DND-41 (cell line): ENCODE data around the gene KCNS3.

Experiments used
- ATAC-seq: fragments of 200-7000 bp; cut with Tn5 transposase; 3 replicates; pipeline ENCODE4 v1.9.1; 2021; ENCODE audit warnings: low read depth; ENCODE audit not compliant: insufficient read depth
- DNase-seq: peaks from one replicate; pipeline ENCODE4 v3.0.0-alpha.2; 2020
- H2AFZ ChIP-seq: 2 replicates; pipeline ENCODE4 v1.6.0; 2012; ENCODE audit warnings: low read depth, low read length
- H3K27ac ChIP-seq: 2 replicates; pipeline ENCODE4 v1.5.1; 2012; ENCODE audit warnings: low read length, inconsistent platforms
- H3K27me3 ChIP-seq: fragments of 200-600 bp; sonication (generic); 2 replicates; pipeline ENCODE4 v1.6.0; 2012; ENCODE audit warnings: low read length, mild to moderate bottlenecking, inconsistent platforms; ENCODE audit not compliant: insufficient read depth, poor library complexity
- H3K36me3 ChIP-seq: 2 replicates; pipeline ENCODE4 v1.5.1; 2012; ENCODE audit warnings: low read length, inconsistent platforms; ENCODE audit not compliant: insufficient read depth
- H3K4me1 ChIP-seq: 2 replicates; pipeline ENCODE4 v1.5.1; 2012; ENCODE audit warnings: mild to moderate bottlenecking, low read length; ENCODE audit not compliant: insufficient read depth
- H3K4me2 ChIP-seq: 2 replicates; pipeline ENCODE4 v1.6.0; 2012; ENCODE audit warnings: mild to moderate bottlenecking, moderate library complexity, low read length, inconsistent platforms; ENCODE audit not compliant: insufficient read depth
- H3K4me3 ChIP-seq, 2 experiments: fragments of 200-600 bp in 1 of 2; shearing (Covaris generic) in 1 of 2; 2 replicates each; pipeline ENCODE4 v1.5.1; 2012 to 2016; ENCODE audit warnings: inconsistent platforms in 2 of 2, low read length in 2 of 2, mild to moderate bottlenecking in 2 of 2, low read depth in 1 of 2, moderate library complexity in 1 of 2
- H3K79me2 ChIP-seq: 2 replicates; pipeline ENCODE4 v1.6.0; 2012; ENCODE audit warnings: low read length, inconsistent platforms; ENCODE audit not compliant: insufficient read depth
- H3K9ac ChIP-seq: 2 replicates; pipeline ENCODE4 v1.6.0; 2012; ENCODE audit warnings: low read depth, mild to moderate bottlenecking, inconsistent platforms, low read length, moderate library complexity
- H3K9me3 ChIP-seq: 2 replicates; pipeline ENCODE4 v1.5.1; 2012; ENCODE audit warnings: low read length, moderate library complexity, mild to moderate bottlenecking, inconsistent platforms; ENCODE audit not compliant: insufficient read depth, severe bottlenecking
- H4K20me1 ChIP-seq: 2 replicates; pipeline ENCODE4 v1.6.0; 2012; ENCODE audit warnings: low read length; ENCODE audit not compliant: insufficient read depth
- EZH2 ChIP-seq: IDR thresholded peaks from 3 replicates; pipeline ENCODE4 v1.6.1; 2012; ENCODE audit warnings: borderline replicate concordance, low read depth, mild to moderate bottlenecking, moderate library complexity, low read length, inconsistent platforms; ENCODE audit not compliant: severe bottlenecking
- TF ChIP-seq, protein P1 (sequence below): IDR thresholded peaks from 2 replicates; pipeline ENCODE4 v1.5.1; 2012; ENCODE audit warnings: borderline replicate concordance, low read length, moderate library complexity, mild to moderate bottlenecking; ENCODE audit not compliant: poor library complexity, severe bottlenecking; ENCODE audit errors: extremely low read depth

The KCNS3 gene

DNA sequence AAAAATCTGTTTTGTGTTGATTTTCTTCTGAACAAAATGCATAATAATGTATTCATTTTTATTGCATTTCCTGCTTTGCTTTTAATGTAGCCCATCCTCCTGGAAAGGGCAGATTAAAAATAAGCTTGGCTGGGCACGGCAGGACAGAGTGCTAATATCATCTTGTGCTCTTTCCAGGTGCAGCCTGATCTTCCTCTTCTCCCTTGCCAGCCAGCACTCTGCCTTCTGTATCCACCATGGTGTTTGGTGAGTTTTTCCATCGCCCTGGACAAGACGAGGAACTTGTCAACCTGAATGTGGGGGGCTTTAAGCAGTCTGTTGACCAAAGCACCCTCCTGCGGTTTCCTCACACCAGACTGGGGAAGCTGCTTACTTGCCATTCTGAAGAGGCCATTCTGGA, 52.3 kb downstream of the KCNS3 start:
- Histone ChIP-seq H3K79me2 (no peaks in the 10 kb centered on the region), H3K4me3 (no peak overlapping the region), H3K4me1 (no peaks in the 10 kb centered on the region), H3K27ac (no peak overlapping the region), H3K27me3 (no peaks in the 10 kb centered on the region), H3K36me3 (no peaks in the 10 kb centered on the region), H3K9ac (no peak overlapping the region), H2AFZ (no peak overlapping the region), H3K9me3 (peaks cover 4% of the 10 kb centered on the region), H4K20me1 (no peaks in the 10 kb centered on the region), H3K4me2 (no peak overlapping the region)
- ATAC-seq, result no peak
- TF ChIP-seq EZH2, result no peak
- TF ChIP-seq, protein P1, sequence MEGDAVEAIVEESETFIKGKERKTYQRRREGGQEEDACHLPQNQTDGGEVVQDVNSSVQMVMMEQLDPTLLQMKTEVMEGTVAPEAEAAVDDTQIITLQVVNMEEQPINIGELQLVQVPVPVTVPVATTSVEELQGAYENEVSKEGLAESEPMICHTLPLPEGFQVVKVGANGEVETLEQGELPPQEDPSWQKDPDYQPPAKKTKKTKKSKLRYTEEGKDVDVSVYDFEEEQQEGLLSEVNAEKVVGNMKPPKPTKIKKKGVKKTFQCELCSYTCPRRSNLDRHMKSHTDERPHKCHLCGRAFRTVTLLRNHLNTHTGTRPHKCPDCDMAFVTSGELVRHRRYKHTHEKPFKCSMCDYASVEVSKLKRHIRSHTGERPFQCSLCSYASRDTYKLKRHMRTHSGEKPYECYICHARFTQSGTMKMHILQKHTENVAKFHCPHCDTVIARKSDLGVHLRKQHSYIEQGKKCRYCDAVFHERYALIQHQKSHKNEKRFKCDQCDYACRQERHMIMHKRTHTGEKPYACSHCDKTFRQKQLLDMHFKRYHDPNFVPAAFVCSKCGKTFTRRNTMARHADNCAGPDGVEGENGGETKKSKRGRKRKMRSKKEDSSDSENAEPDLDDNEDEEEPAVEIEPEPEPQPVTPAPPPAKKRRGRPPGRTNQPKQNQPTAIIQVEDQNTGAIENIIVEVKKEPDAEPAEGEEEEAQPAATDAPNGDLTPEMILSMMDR, result no peak
- DNase-seq, result no peak

DNA sequence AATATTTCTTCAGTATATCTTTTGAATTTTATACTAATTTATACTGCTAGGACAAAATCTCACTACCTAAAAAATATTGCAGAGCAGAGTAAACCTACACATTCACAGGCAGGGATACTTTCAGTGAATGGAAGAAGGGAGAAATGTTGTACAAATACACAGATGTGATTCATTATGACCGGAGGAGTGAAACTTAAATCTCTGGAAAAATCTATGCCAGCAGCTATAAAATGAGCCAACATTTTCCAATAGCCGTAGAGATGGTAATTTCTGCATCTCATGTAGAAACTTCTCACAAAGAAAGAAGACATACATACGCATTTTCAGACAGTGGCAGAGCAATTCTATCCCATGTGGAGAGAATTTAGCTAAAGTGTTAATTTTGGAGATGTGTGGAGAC, 54.8 kb downstream of the KCNS3 start:
- no peak for TF ChIP-seq EZH2
- TF ChIP-seq, protein P1, result no peak
- H3K27ac ChIP-seq, result no peak overlapping the region
- H3K4me3 ChIP-seq, result no peak overlapping the region
- H3K27me3 ChIP-seq, result no peaks in the 10 kb centered on the region
- no peaks in the 10 kb centered on the region for H3K4me1 ChIP-seq
- DNase-seq, result no peak
- H2AFZ ChIP-seq, result no peak overlapping the region
- no peak for ATAC-seq
- no peaks in the 10 kb centered on the region for H3K9me3 ChIP-seq
- no peak overlapping the region for H3K4me2 ChIP-seq
- no peaks in the 10 kb centered on the region for H3K79me2 ChIP-seq
- H4K20me1 ChIP-seq, result no peaks in the 10 kb centered on the region
- no peak overlapping the region for H3K9ac ChIP-seq
- H3K36me3 ChIP-seq, result no peaks in the 10 kb centered on the region

DNA sequence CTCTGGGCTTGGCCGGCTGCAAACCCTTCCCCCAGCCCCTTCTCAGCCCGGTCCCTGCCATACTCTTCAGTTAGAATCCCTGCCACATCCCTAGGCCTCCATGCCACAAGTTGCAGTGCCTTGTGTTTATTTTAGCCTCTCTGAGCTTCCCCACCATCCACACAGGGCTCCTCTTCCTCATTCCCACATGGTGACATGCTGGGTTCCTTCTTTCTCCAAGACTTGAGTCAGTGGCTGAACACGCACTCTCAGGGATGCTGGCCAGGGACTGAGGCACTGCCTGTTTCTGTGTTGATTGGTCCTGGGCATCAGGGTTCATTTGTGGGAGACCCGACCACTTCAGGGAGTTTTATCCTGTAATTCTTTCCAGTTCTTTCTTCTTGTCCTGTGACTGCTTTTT, 56.3 kb downstream of the KCNS3 start:
- Histone ChIP-seq H3K4me3 (no peak overlapping the region), H3K9ac (no peak overlapping the region), H3K79me2 (no peaks in the 10 kb centered on the region), H3K4me1 (no peaks in the 10 kb centered on the region), H3K27me3 (no peaks in the 10 kb centered on the region), H3K4me2 (no peak overlapping the region), H3K9me3 (no peaks in the 10 kb centered on the region), H3K36me3 (no peaks in the 10 kb centered on the region), H2AFZ (no peak overlapping the region), H4K20me1 (no peaks in the 10 kb centered on the region), H3K27ac (no peak overlapping the region)
- DNase-seq, result no peak
- no peak for ATAC-seq
- TF ChIP-seq, protein P1, result no peak
- no peak for TF ChIP-seq EZH2
